Loucy (cell line): ENCODE results near the gene FAM76B.

Experiments used
- CTCF ChIP-seq: fragments of 200-600 bp; sonication (generic); conservative IDR thresholded peaks from 2 replicates; pipeline ENCODE4 v1.5.1; 2014; ENCODE audit warnings: mild to moderate bottlenecking, antibody characterized with exemption, low read length
- EZH2phosphoT487 ChIP-seq: fragments of 200-600 bp; IDR thresholded peaks from 2 replicates; pipeline ENCODE4 v1.6.1; 2018; ENCODE audit warnings: antibody characterized with exemption, mild to moderate bottlenecking, moderate library complexity, borderline replicate concordance

DNA sequence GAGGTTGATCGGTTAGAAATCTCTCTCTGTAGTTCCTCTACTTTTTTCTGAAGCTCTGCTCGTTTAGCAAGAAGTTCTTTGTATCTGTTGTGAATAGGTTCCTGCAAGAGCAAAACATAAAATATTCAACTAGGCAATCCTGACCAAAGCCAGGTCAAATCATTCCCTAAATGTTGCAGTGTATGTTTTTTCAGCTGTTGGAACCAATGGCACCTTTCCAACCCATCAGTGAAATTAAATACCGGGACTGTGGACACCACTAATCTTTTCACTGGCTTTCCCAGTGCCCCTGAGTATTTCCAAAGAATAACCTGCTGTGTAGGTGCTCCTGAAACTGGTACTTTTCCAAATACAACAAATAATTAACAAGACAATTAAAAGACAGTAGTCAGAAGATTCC is 45.8 kb upstream of the FAM76B start:
- TF ChIP-seq CTCF (no peak), EZH2phosphoT487 (no peak)
